Measurements from ENCODE around the gene ZKSCAN4.

GRCh38 chr6:28251661-28252008, 434 bp downstream of the ZKSCAN4 start:
- no peak for TF ChIP-seq FOXK2 (IDR thresholded peaks at IDR 0.05)
- no peak for TF ChIP-seq ELF4 (IDR thresholded peaks at IDR 0.05)
- TF ChIP-seq SP1 (IDR thresholded peaks at IDR 0.05) = no peak

All from HEK293T (cell line).